ENCODE measurements around the gene NHERF1.

GRCh38 chr17:74763565-74764387 is 15.3 kb downstream of the NHERF1 start:
- TF ChIP-seq CTCF (IDR thresholded peaks at IDR 0.05) (no peak), EZH2 (IDR thresholded peaks at IDR 0.05; ENCODE audit: borderline replicate concordance, insufficient read depth, low read depth, low read length, poor library complexity, severe bottlenecking) (no peak)
